ENCODE measurements around the gene TPSD1. TPM values are rescaled to one million over a fixed set of nuclear protein-coding genes. Genes with fewer than 3 reads are reported as not detected.
"Not testable (repeated sequence)": the region's sequence is repeated elsewhere in the genome, so short reads cannot be mapped to it uniquely, and the experiment has no call there.

TPSD1 gene
- polyA plus RNA-seq, 1 donor (not counting 4 experiments of a cell fraction or from before 2014, with no cell fraction given), result not detected

GRCh38 chr16:1232049-1232748 lies 23.7 kb upstream of the TPSD1 start:
- H4K20me1 ChIP-seq (ENCODE audit: control insufficient read depth, extremely low read depth, insufficient read depth, low read length); DNase-seq (ENCODE audit: low read depth, low spot score); dilution Hi-C loops (cut with MboI; ENCODE audit: extremely low pct_ligation_motif_present, low sequenced_read_pairs); H2AFZ ChIP-seq (ENCODE audit: control insufficient read depth, low read length); H3K4me1 ChIP-seq (ENCODE audit: control insufficient read depth, extremely low read depth, insufficient read depth, low read length); H3K4me2 ChIP-seq (ENCODE audit: control insufficient read depth, extremely low read depth, insufficient read depth, low read depth, low read length); H3K9me3 ChIP-seq (ENCODE audit: control insufficient read depth, low read depth, low read length); H3K9ac ChIP-seq (ENCODE audit: control insufficient read depth, extremely low read depth, insufficient read depth, low read length); H3K79me2 ChIP-seq (ENCODE audit: control insufficient read depth, insufficient read depth, low read length); H3K9me1 ChIP-seq (ENCODE audit: control insufficient read depth, extremely low read depth, insufficient read depth, low read length); H3K27ac ChIP-seq (ENCODE audit: control insufficient read depth, insufficient read depth, low read length); H3K36me3 ChIP-seq (ENCODE audit: control insufficient read depth in 2 of 2, extremely low read depth in 1 of 2, insufficient read depth in 2 of 2, low read length in 2 of 2); FAIRE-seq; H3K27me3 ChIP-seq (ENCODE audit: control insufficient read depth, extremely low read depth, insufficient read depth, low read length); H3K4me3 ChIP-seq (ENCODE audit: control insufficient read depth in 2 of 3, extremely low read depth in 1 of 3, insufficient read depth in 2 of 3, low read depth in 1 of 3, low read length in 3 of 3): not testable (repeated sequence)

- H3K9me3 ChIP-seq (ENCODE audit: control insufficient read depth, low read depth, low read length); dilution Hi-C loops (cut with MboI; ENCODE audit: extremely low pct_ligation_motif_present, low sequenced_read_pairs); H3K36me3 ChIP-seq (ENCODE audit: control insufficient read depth in 2 of 2, extremely low read depth in 1 of 2, insufficient read depth in 2 of 2, low read length in 2 of 2); H2AFZ ChIP-seq (ENCODE audit: control insufficient read depth, low read length); H3K79me2 ChIP-seq (ENCODE audit: control insufficient read depth, insufficient read depth, low read length); H4K20me1 ChIP-seq (ENCODE audit: control insufficient read depth, extremely low read depth, insufficient read depth, low read length); H3K4me1 ChIP-seq (ENCODE audit: control insufficient read depth, extremely low read depth, insufficient read depth, low read length); FAIRE-seq; H3K9ac ChIP-seq (ENCODE audit: control insufficient read depth, extremely low read depth, insufficient read depth, low read length); H3K27ac ChIP-seq (ENCODE audit: control insufficient read depth, insufficient read depth, low read length); H3K4me2 ChIP-seq (ENCODE audit: control insufficient read depth, extremely low read depth, insufficient read depth, low read depth, low read length); H3K4me3 ChIP-seq (ENCODE audit: control insufficient read depth in 2 of 3, extremely low read depth in 1 of 3, insufficient read depth in 2 of 3, low read depth in 1 of 3, low read length in 3 of 3); H3K27me3 ChIP-seq (ENCODE audit: control insufficient read depth, extremely low read depth, insufficient read depth, low read length); H3K9me1 ChIP-seq (ENCODE audit: control insufficient read depth, extremely low read depth, insufficient read depth, low read length); DNase-seq (ENCODE audit: low read depth, low spot score): not testable (repeated sequence)
Measured at GRCh38 chr16:1236659-1237058, 19.2 kb upstream of the TPSD1 start.

GRCh38 chr16:1237990-1238389 lies 17.9 kb upstream of the TPSD1 start:
- dilution Hi-C loops (cut with MboI; ENCODE audit: extremely low pct_ligation_motif_present, low sequenced_read_pairs), result no loop called here
- no peaks in the 10 kb centered on the region for H3K27me3 ChIP-seq (ENCODE audit: control insufficient read depth, extremely low read depth, insufficient read depth, low read length)
- no peaks in the 10 kb centered on the region for H3K36me3 ChIP-seq (ENCODE audit: control insufficient read depth in 2 of 2, extremely low read depth in 1 of 2, insufficient read depth in 2 of 2, low read length in 2 of 2)
- H3K4me1 ChIP-seq (ENCODE audit: control insufficient read depth, extremely low read depth, insufficient read depth, low read length), result no peaks in the 10 kb centered on the region
- H4K20me1 ChIP-seq (ENCODE audit: control insufficient read depth, extremely low read depth, insufficient read depth, low read length), result no peaks in the 10 kb centered on the region
- H3K9me3 ChIP-seq (ENCODE audit: control insufficient read depth, low read depth, low read length), result peaks cover 2% of the 10 kb centered on the region
- no peak overlapping the region for H3K9ac ChIP-seq (ENCODE audit: control insufficient read depth, extremely low read depth, insufficient read depth, low read length)
- no peak overlapping the region for H3K4me2 ChIP-seq (ENCODE audit: control insufficient read depth, extremely low read depth, insufficient read depth, low read depth, low read length)
- H3K27ac ChIP-seq (ENCODE audit: control insufficient read depth, insufficient read depth, low read length), result no peak overlapping the region
- H3K79me2 ChIP-seq (ENCODE audit: control insufficient read depth, insufficient read depth, low read length), result no peaks in the 10 kb centered on the region
- H2AFZ ChIP-seq (ENCODE audit: control insufficient read depth, low read length), result no peak overlapping the region
- TF ChIP-seq CTCF (optimal IDR thresholded peaks at IDR 0.05 in 1 of 3, IDR thresholded peaks at IDR 0.05 in 1 of 3, conservative IDR thresholded peaks at IDR 0.05 in 1 of 3; ENCODE audit: extremely low read depth in 1 of 3, insufficient read depth in 2 of 3, low read length in 3 of 3) (no peak), EZH2 (IDR thresholded peaks at IDR 0.05; ENCODE audit: low read length) (no peak)
- H3K4me3 ChIP-seq (ENCODE audit: control insufficient read depth in 2 of 3, extremely low read depth in 1 of 3, insufficient read depth in 2 of 3, low read depth in 1 of 3, low read length in 3 of 3), result no peak overlapping the region
- no peak for DNase-seq (ENCODE audit: low read depth, low spot score)
- no peak for FAIRE-seq
- H3K9me1 ChIP-seq (ENCODE audit: control insufficient read depth, extremely low read depth, insufficient read depth, low read length), result no peaks in the 10 kb centered on the region

DNA sequence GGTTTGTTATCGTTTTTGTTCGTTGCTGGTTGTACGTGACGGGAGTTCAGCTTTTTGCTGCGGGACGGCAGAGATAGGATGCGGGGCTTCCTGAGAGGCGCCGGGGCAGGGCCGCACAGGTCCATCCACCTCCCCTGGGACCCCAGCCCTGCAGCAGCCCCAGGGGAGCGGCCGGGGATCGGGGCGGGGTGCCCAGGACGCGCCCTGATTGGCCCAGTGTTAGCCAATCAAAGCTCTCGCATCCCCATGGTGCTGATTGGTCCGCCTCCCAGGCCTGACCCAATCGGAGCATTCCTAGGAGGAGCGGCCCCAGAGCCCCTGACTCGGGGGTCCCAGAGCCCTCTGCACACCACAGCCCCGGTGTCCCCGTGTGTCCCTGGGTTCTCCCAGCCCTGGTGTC lies 17.0 kb upstream of the TPSD1 start:
- H4K20me1 ChIP-seq (ENCODE audit: control insufficient read depth, extremely low read depth, insufficient read depth, low read length); H3K79me2 ChIP-seq (ENCODE audit: control insufficient read depth, insufficient read depth, low read length); dilution Hi-C loops (cut with MboI; ENCODE audit: extremely low pct_ligation_motif_present, low sequenced_read_pairs); H3K4me3 ChIP-seq (ENCODE audit: control insufficient read depth in 2 of 3, extremely low read depth in 1 of 3, insufficient read depth in 2 of 3, low read depth in 1 of 3, low read length in 3 of 3); H3K4me2 ChIP-seq (ENCODE audit: control insufficient read depth, extremely low read depth, insufficient read depth, low read depth, low read length); H3K9ac ChIP-seq (ENCODE audit: control insufficient read depth, extremely low read depth, insufficient read depth, low read length); H3K9me3 ChIP-seq (ENCODE audit: control insufficient read depth, low read depth, low read length); H2AFZ ChIP-seq (ENCODE audit: control insufficient read depth, low read length); FAIRE-seq; H3K36me3 ChIP-seq (ENCODE audit: control insufficient read depth in 2 of 2, extremely low read depth in 1 of 2, insufficient read depth in 2 of 2, low read length in 2 of 2); H3K27me3 ChIP-seq (ENCODE audit: control insufficient read depth, extremely low read depth, insufficient read depth, low read length); H3K27ac ChIP-seq (ENCODE audit: control insufficient read depth, insufficient read depth, low read length); DNase-seq (ENCODE audit: low read depth, low spot score); H3K4me1 ChIP-seq (ENCODE audit: control insufficient read depth, extremely low read depth, insufficient read depth, low read length); H3K9me1 ChIP-seq (ENCODE audit: control insufficient read depth, extremely low read depth, insufficient read depth, low read length): not testable (repeated sequence)
